ENCODE data around the gene KIR2DL3. TPM values are rescaled to one million over a fixed set of nuclear protein-coding genes. Genes with fewer than 3 reads are reported as not detected.

KIR2DL3 gene
- polyA plus RNA-seq, 1 experiment, result not detected

DNA sequence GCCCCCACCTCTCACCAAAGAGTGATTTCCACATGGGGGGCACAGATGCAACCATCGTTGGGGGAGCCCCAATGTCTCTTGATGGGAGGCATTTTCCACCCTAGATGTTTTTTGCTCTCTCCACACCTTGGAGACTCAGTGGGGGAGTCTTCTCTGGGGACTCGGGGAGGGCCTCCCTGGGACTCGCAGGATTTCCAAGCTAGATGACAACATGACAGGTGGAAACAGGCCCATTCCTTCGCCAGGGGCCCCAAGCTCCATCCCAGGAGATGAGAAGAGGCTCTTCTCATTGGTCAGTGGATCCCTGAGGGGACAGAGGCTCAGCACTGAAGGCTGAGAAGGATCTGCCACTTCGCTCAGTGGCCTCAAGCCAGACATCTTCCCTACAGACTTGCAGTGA is 52.4 kb downstream of the KIR2DL3 start:
- ChIA-PET POLR2A (no interaction called here), CTCF (no interaction called here)
- no peak for DNase-seq (ENCODE audit: low read depth)
- Histone ChIP-seq H3K36me3 (ENCODE audit: control insufficient read depth, insufficient read depth, low read length) (no peaks in the 10 kb centered on the region), H3K27me3 (ENCODE audit: control insufficient read depth, insufficient read depth, low read length) (no peaks in the 10 kb centered on the region), H3K4me3 (ENCODE audit: low read depth, low read length) (no peak overlapping the region)
- TF ChIP-seq, protein P1, sequence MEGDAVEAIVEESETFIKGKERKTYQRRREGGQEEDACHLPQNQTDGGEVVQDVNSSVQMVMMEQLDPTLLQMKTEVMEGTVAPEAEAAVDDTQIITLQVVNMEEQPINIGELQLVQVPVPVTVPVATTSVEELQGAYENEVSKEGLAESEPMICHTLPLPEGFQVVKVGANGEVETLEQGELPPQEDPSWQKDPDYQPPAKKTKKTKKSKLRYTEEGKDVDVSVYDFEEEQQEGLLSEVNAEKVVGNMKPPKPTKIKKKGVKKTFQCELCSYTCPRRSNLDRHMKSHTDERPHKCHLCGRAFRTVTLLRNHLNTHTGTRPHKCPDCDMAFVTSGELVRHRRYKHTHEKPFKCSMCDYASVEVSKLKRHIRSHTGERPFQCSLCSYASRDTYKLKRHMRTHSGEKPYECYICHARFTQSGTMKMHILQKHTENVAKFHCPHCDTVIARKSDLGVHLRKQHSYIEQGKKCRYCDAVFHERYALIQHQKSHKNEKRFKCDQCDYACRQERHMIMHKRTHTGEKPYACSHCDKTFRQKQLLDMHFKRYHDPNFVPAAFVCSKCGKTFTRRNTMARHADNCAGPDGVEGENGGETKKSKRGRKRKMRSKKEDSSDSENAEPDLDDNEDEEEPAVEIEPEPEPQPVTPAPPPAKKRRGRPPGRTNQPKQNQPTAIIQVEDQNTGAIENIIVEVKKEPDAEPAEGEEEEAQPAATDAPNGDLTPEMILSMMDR (IDR thresholded peaks at IDR 0.05; ENCODE audit: insufficient read depth, low read depth, low read length), result no peak

DNA sequence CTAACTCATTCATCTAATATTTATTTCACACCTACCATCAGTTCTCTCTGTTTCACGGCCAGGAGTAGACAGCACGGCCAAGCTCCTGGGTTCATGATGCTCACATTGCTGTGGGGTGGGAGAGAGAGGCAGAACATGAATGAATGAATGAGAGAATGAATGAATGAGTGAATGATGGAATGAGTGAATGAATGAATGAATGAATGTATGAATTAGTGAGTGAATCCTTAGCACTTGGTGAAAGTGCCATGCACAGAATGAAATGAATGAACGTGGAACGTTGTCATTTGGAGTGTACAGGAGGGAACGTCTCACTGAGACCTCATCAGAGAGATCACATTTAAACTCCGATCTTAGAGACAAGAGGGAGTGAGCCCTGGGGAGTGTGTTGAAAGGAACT is 53.2 kb downstream of the KIR2DL3 start:
- no peaks in the 10 kb centered on the region for H3K36me3 ChIP-seq (ENCODE audit: control insufficient read depth, insufficient read depth, low read length)
- POLR2A ChIA-PET, result no interaction called here

DNA sequence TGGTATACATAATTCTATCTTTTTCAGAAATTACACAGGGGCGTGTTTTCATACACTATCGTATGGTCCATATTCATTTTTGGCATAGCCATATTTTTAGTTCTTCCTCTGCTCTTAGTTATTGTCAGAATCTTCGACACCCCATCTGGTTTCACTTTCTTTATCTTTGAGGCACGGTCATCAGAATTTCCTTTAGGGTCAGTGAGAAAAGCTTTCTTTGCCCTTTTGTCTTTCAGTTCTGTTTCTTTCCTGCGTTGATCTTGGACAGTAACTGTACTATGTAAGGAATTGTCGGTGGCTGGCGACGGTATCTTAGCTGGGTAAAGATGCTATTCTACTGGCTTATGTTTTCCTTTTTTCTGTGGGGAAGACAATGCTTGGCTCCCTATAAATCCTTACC is 54.5 kb downstream of the KIR2DL3 start:
- POLR2A ChIA-PET, result no interaction called here
- TF ChIP-seq, protein P1 (IDR thresholded peaks at IDR 0.05; ENCODE audit: insufficient read depth, low read depth, low read length), result no peak
- no peaks in the 10 kb centered on the region for H3K27me3 ChIP-seq (ENCODE audit: control insufficient read depth, insufficient read depth, low read length)
- no peaks in the 10 kb centered on the region for H3K36me3 ChIP-seq (ENCODE audit: control insufficient read depth, insufficient read depth, low read length)
- DNase-seq (ENCODE audit: low read depth), result no peak
- CTCF ChIA-PET, result no interaction called here
- no peak overlapping the region for H3K4me3 ChIP-seq (ENCODE audit: low read depth, low read length)

More for the DNA sequence above, 53.2 kb downstream of the KIR2DL3 start:
- CTCF ChIA-PET, result no interaction called here
- TF ChIP-seq, protein P1 (IDR thresholded peaks at IDR 0.05; ENCODE audit: insufficient read depth, low read depth, low read length), result no peak
- Histone ChIP-seq H3K27me3 (ENCODE audit: control insufficient read depth, insufficient read depth, low read length) (no peaks in the 10 kb centered on the region), H3K4me3 (ENCODE audit: low read depth, low read length) (no peak overlapping the region)
- DNase-seq (ENCODE audit: low read depth), result no peak

DNA sequence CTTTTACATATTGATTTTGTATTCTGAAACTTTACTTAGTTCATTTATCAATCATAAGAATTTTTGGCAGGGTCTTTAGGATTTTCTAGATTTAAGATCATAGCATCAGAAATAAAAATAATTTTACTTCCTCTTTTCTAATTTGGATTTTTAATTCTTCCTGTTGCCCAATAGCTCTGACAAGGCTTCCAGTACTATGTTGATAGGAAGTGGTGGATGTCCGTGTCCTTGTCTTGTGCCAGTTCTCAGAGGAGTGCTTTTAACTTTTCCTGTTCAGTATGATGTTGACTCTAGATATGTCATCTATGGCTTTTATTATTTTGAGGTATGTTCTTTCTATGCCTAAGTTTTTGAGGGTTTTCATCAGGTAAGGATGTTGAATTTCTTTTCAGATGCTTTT is 57.4 kb downstream of the KIR2DL3 start:
- Histone ChIP-seq H3K4me3 (ENCODE audit: low read depth, low read length) (no peak overlapping the region), H3K36me3 (ENCODE audit: control insufficient read depth, insufficient read depth, low read length) (no peaks in the 10 kb centered on the region), H3K27me3 (ENCODE audit: control insufficient read depth, insufficient read depth, low read length) (no peaks in the 10 kb centered on the region)
- CTCF ChIA-PET, result no interaction called here
- no peak for DNase-seq (ENCODE audit: low read depth)
- TF ChIP-seq, protein P1 (IDR thresholded peaks at IDR 0.05; ENCODE audit: insufficient read depth, low read depth, low read length), result no peak
- POLR2A ChIA-PET, result no interaction called here

Small RNA genes within 50 kb of the gene (small RNA-seq; reads per million reads assigned to genes)
- gene AC245128.2 (ENCODE audit: insufficient read length, low read depth, low replicate concordance), result not detected
- gene KIR3DP1 (ENCODE audit: insufficient read length, low read depth, low replicate concordance), result not detected

Other genes starting within 250 kb of the KIR2DL3 start
- gene LAIR2, start 235.7 kb upstream of the KIR2DL3 start, polyA plus RNA-seq (2011; rRNA removed), result not detected in 2 replicates
- not detected in 2 replicates for gene LILRA2, start 164.7 kb upstream of the KIR2DL3 start, polyA plus RNA-seq (2011; rRNA removed)
- gene LILRA1, start 144.9 kb upstream of the KIR2DL3 start, polyA plus RNA-seq (2011; rRNA removed), result not detected in 2 replicates
- not detected in 2 replicates for gene LILRB1, start 108.0 kb upstream of the KIR2DL3 start, polyA plus RNA-seq (2011; rRNA removed)
- gene LILRB4, start 75.5 kb upstream of the KIR2DL3 start, polyA plus RNA-seq (2011; rRNA removed), result not detected in 2 replicates
- not detected in 2 replicates for gene KIR3DL3, start 14.1 kb upstream of the KIR2DL3 start, polyA plus RNA-seq (2011; rRNA removed)
- not detected in 2 replicates for gene KIR2DL1, start 31.3 kb downstream of the KIR2DL3 start, polyA plus RNA-seq (2011; rRNA removed)
- gene KIR2DL4, start 65.1 kb downstream of the KIR2DL3 start, polyA plus RNA-seq (2011; rRNA removed), result not detected in 2 replicates
- not detected in 2 replicates for gene KIR3DL1, start 78.0 kb downstream of the KIR2DL3 start, polyA plus RNA-seq (2011; rRNA removed)
- not detected in 2 replicates for gene KIR2DS4, start 94.2 kb downstream of the KIR2DL3 start, polyA plus RNA-seq (2011; rRNA removed)
- gene KIR3DL2, start 111.9 kb downstream of the KIR2DL3 start, polyA plus RNA-seq (2011; rRNA removed), result not detected in 2 replicates
- not detected in 2 replicates for gene FCAR, start 135.7 kb downstream of the KIR2DL3 start, polyA plus RNA-seq (2011; rRNA removed)
- not detected in 2 replicates for gene NCR1, start 167.6 kb downstream of the KIR2DL3 start, polyA plus RNA-seq (2011; rRNA removed)
- not detected in 2 replicates for gene NLRP7, start 209.0 kb downstream of the KIR2DL3 start, polyA plus RNA-seq (2011; rRNA removed)
- gene NLRP2, start 227.9 kb downstream of the KIR2DL3 start, polyA plus RNA-seq (2011; rRNA removed), result not detected in 2 replicates